CD14-positive monocyte (primary cell): ENCODE data around the gene GSTA4. TPM values are rescaled to one million over a fixed set of nuclear protein-coding genes. Genes with fewer than 3 reads are reported as not detected.

Experiments
- DNase-seq, 3 donors: peaks; one replicate each; pipeline ENCODE4 v3.0.0-alpha.2; 2011 to 2022
- H2AFZ ChIP-seq: 2 replicates; pipeline ENCODE4 v1.6.0; 2012; ENCODE audit warnings: mild to moderate bottlenecking, low read depth, low read length, inconsistent platforms; ENCODE audit not compliant: insufficient read depth, poor library complexity, severe bottlenecking
- H3K27ac ChIP-seq, 2 donors: 1 replicate in 1 of 2; 2 replicates in 1 of 2; pipeline ENCODE4 v1.5.1; 2012 to 2013; ENCODE audit warnings: low read length in 2 of 2, control low read depth in 1 of 2, inconsistent platforms in 1 of 2, low read depth in 1 of 2, mild to moderate bottlenecking in 1 of 2
- H3K27me3 ChIP-seq, 2 donors: one replicate each; pipeline versions ENCODE4 v1.6.0 to v1.6.1; 2011 to 2013; ENCODE audit warnings: low read length in 2 of 2; ENCODE audit not compliant: control insufficient read depth in 2 of 2, insufficient read depth in 2 of 2
- H3K36me3 ChIP-seq, 2 donors: replicated peaks in 1 of 2; 1 replicate in 1 of 2; 2 replicates in 1 of 2; pipeline versions ENCODE4 v1.5.1 to v1.6.1; 2012 to 2013; ENCODE audit warnings: low read length in 2 of 2, control low read depth in 1 of 2, inconsistent platforms in 1 of 2, mild to moderate bottlenecking in 1 of 2; ENCODE audit not compliant: insufficient read depth in 2 of 2, control insufficient read depth in 1 of 2
- H3K4me1 ChIP-seq, 2 donors: 1 replicate in 1 of 2; 2 replicates in 1 of 2; pipeline versions ENCODE4 v1.5.1 to v1.6.1; 2012 to 2013; ENCODE audit warnings: low read length in 2 of 2, control low read depth in 1 of 2, inconsistent platforms in 1 of 2, mild to moderate bottlenecking in 1 of 2, moderate library complexity in 1 of 2; ENCODE audit not compliant: insufficient read depth in 2 of 2, control insufficient read depth in 1 of 2
- H3K4me2 ChIP-seq: replicated peaks from 2 replicates; pipeline ENCODE3; 2012; ENCODE audit warnings: low read length, moderate library complexity, mild to moderate bottlenecking; ENCODE audit not compliant: poor library complexity, severe bottlenecking; ENCODE audit errors: extremely low read depth
- H3K4me3 ChIP-seq, 3 experiments: fragments of 200-600 bp in 1 of 3; sonication (generic) in 1 of 3; replicated peaks in 1 of 3; 1 replicate in 2 of 3; 2 replicates in 1 of 3; pipeline ENCODE4 v1.5.1; 2011 to 2013; ENCODE audit warnings: low read length in 3 of 3, mild to moderate bottlenecking in 3 of 3, control low read depth in 2 of 3, low read depth in 2 of 3, inconsistent platforms in 1 of 3, moderate library complexity in 1 of 3
- H3K79me2 ChIP-seq: 2 replicates; pipeline ENCODE4 v1.6.0; 2012; ENCODE audit warnings: mild to moderate bottlenecking, control low read depth, inconsistent platforms, low read length, moderate library complexity; ENCODE audit not compliant: insufficient read depth
- H3K9ac ChIP-seq: 2 replicates; pipeline ENCODE4 v1.6.0; 2017; ENCODE audit warnings: low read length, mild to moderate bottlenecking; ENCODE audit not compliant: insufficient read depth, poor library complexity, severe bottlenecking
- H3K9me3 ChIP-seq, 2 donors: replicated peaks in 1 of 2; 1 replicate in 1 of 2; 2 replicates in 1 of 2; pipeline versions ENCODE4 v1.5.1 to v1.6.1; 2012 to 2013; ENCODE audit warnings: low read length in 2 of 2, control low read depth in 1 of 2; ENCODE audit not compliant: control insufficient read depth in 1 of 2, insufficient read depth in 1 of 2
- H4K20me1 ChIP-seq: 2 replicates; pipeline ENCODE4 v1.6.0; 2012; ENCODE audit warnings: mild to moderate bottlenecking, low read length, control low read depth, moderate library complexity; ENCODE audit not compliant: insufficient read depth
- H3K27ac Mint-ChIP-seq, 7 donors: one replicate each; pipeline ENCODE4 v1.8.0; 2020; ENCODE audit warnings: mild to moderate bottlenecking in 7 of 7, mixed read lengths in 7 of 7, moderate library complexity in 6 of 7, inconsistent platforms in 2 of 7
- H3K27me3 Mint-ChIP-seq, 3 donors: one replicate each; pipeline ENCODE4 v1.8.0; 2021 to 2022; ENCODE audit warnings: low read depth in 3 of 3, mild to moderate bottlenecking in 3 of 3, mixed read lengths in 3 of 3, moderate library complexity in 3 of 3, inconsistent platforms in 1 of 3
- H3K36me3 Mint-ChIP-seq, 2 donors: one replicate each; pipeline ENCODE4 v1.8.0; 2020; ENCODE audit warnings: mixed read lengths in 2 of 2, inconsistent platforms in 1 of 2, mild to moderate bottlenecking in 1 of 2
- H3K4me1 Mint-ChIP-seq: one replicate; pipeline ENCODE4 v1.8.0; 2020; ENCODE audit warnings: mild to moderate bottlenecking, mixed read lengths
- H3K4me3 Mint-ChIP-seq, 2 donors: one replicate each; pipeline ENCODE4 v1.8.0; 2020; ENCODE audit warnings: mild to moderate bottlenecking in 2 of 2, mixed read lengths in 2 of 2, moderate library complexity in 1 of 2
- H3K9me3 Mint-ChIP-seq, 7 donors: one replicate each; pipeline ENCODE4 v1.8.0; 2020 to 2022; ENCODE audit warnings: mixed read lengths in 7 of 7, mild to moderate bottlenecking in 6 of 7, moderate library complexity in 6 of 7, inconsistent platforms in 2 of 7
- WGBS: methylation state at CpG from one replicate; pipeline ENCODE4 v1.1.5; 2013; ENCODE audit warnings: missing lambda C conversion rate; ENCODE audit not compliant: insufficient coverage; 5-methylcytosine and 5-hydroxymethylcytosine counted together
- intact Hi-C, 2 donors: fragments of 100-400 bp; cut with micrococcal nuclease; formaldehyde crosslinking; loops; one replicate each; pipeline versions ENCODE4 v1.15.0 to v1.15.1; 2023
- polyA plus RNA-seq, 3 donors: library from polyadenylated mRNA; depleted of rRNA in 1 of 3; unstranded in 2 of 3; stranded (reverse) in 1 of 3; fragments of 300-500 nt in 2 of 3; fragments of >200 nt in 1 of 3; fragmentation: Illumina TruSeq in 2 of 3; gene quantifications; 1 replicate in 2 of 3; 2 replicates in 1 of 3; pipeline ENCODE4 v1.2.3, GENCODE V29; 2012 to 2021
- TF ChIP-seq, protein P1 (sequence below): fragments of 200-600 bp; IDR thresholded peaks from one replicate; pipeline ENCODE4 v1.8.0; 2022; ENCODE audit warnings: antibody characterized with exemption, mild to moderate bottlenecking

Gene GSTA4
- polyA plus RNA-seq, 3 donors = 0.34 to 0.41 (median 0.36) TPM

DNA sequence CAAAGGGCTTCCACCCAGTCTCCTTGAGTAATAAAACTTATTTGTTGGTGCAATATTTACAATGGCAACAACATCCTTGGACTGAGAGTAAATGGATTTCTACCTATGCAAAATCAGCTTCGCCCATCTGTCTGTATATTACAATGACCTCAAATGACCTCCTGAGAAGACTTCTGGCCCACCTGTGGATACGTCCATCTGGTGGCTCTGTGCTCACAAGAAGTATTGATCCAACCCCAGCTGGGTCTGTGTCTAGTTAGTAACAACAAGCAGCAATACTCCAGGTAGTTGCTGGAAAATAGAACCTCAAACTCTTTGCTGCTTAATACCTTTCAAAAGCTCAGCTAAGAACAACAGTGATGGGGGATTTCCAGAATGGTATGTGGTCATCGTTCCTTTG lies 34.7 kb upstream of the GSTA4 start:
- Histone ChIP-seq H3K27me3 (no peaks in the 10 kb centered on the region), H3K9ac (no peak overlapping the region), H3K4me2 (no peak overlapping the region), H4K20me1 (no peaks in the 10 kb centered on the region), H3K4me1 (no peaks in the 10 kb centered on the region), H3K79me2 (no peaks in the 10 kb centered on the region), H3K36me3 (peaks cover 52 to 87% of the 10 kb centered on the region in 2 donors), H3K4me3 (no peak overlapping the region), H3K9me3 (no peaks in the 10 kb centered on the region), H2AFZ (no peak overlapping the region), H3K27ac (no peak overlapping the region)
- peaks cover 78 to 87% of the 10 kb centered on the region in 2 donors for H3K36me3 Mint-ChIP-seq
- no peak overlapping the region for H3K4me3 Mint-ChIP-seq
- no peaks in the 10 kb centered on the region for H3K27me3 Mint-ChIP-seq
- no peaks in the 10 kb centered on the region for H3K9me3 Mint-ChIP-seq
- H3K4me1 Mint-ChIP-seq = no peaks in the 10 kb centered on the region
- DNase-seq = no peak
- no peak overlapping the region for H3K27ac Mint-ChIP-seq
- WGBS = 100% methylated on average over 2 of the region's 3 CpGs
- TF ChIP-seq, protein P1, sequence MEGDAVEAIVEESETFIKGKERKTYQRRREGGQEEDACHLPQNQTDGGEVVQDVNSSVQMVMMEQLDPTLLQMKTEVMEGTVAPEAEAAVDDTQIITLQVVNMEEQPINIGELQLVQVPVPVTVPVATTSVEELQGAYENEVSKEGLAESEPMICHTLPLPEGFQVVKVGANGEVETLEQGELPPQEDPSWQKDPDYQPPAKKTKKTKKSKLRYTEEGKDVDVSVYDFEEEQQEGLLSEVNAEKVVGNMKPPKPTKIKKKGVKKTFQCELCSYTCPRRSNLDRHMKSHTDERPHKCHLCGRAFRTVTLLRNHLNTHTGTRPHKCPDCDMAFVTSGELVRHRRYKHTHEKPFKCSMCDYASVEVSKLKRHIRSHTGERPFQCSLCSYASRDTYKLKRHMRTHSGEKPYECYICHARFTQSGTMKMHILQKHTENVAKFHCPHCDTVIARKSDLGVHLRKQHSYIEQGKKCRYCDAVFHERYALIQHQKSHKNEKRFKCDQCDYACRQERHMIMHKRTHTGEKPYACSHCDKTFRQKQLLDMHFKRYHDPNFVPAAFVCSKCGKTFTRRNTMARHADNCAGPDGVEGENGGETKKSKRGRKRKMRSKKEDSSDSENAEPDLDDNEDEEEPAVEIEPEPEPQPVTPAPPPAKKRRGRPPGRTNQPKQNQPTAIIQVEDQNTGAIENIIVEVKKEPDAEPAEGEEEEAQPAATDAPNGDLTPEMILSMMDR = no peak
- intact Hi-C loops = no loop called here

DNA sequence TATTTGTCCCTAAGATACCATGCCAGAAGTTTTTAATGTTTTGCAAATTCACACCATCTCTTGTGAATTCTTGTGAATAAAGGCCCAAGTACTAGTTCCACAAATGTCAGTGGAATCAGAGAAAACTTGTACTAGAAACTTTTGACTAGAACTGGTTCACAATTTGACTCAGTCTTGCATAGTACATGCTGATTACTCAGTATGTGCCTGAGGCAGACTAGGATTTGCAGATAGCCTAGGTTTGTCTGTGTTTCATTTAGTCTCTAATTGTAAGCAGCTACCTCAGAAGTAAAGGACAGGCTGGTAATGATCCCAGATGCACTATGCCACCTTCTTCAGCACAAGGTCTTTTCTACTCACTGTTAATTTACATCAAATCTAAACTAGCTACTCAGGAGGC lies 34.2 kb upstream of the GSTA4 start:
- H3K9me3 Mint-ChIP-seq = no peaks in the 10 kb centered on the region
- H3K9ac ChIP-seq = no peak overlapping the region
- intact Hi-C loops = no loop called here
- H3K79me2 ChIP-seq = no peaks in the 10 kb centered on the region
- no peak overlapping the region for H3K4me2 ChIP-seq
- H3K9me3 ChIP-seq = no peaks in the 10 kb centered on the region
- H2AFZ ChIP-seq = no peak overlapping the region
- no peaks in the 10 kb centered on the region for H3K4me1 ChIP-seq
- no peaks in the 10 kb centered on the region for H4K20me1 ChIP-seq
- no peak overlapping the region for H3K27ac Mint-ChIP-seq
- no peaks in the 10 kb centered on the region for H3K27me3 ChIP-seq
- no peak overlapping the region for H3K27ac ChIP-seq
- peaks cover 50 to 82% of the 10 kb centered on the region in 2 donors for H3K36me3 ChIP-seq
- no peaks in the 10 kb centered on the region for H3K4me1 Mint-ChIP-seq
- H3K36me3 Mint-ChIP-seq = peaks cover 78 to 87% of the 10 kb centered on the region in 2 donors
- no peak for DNase-seq
- TF ChIP-seq, protein P1 = no peak
- H3K27me3 Mint-ChIP-seq = no peaks in the 10 kb centered on the region
- no peak overlapping the region for H3K4me3 ChIP-seq
- no peak overlapping the region for H3K4me3 Mint-ChIP-seq
